A204.1 (cell line): ENCODE data around the gene HIF1A.
"Not testable (repeated sequence)": the region's sequence is repeated elsewhere in the genome, so short reads cannot be mapped to it uniquely, and the experiment has no call there.

Experiments used
- FAIRE-seq: peaks from 2 replicates; lab custom pipeline; 2012; peaks lifted over from hg19 to GRCh38; lab: Jason Lieb, UNC

HIF1A gene

DNA sequence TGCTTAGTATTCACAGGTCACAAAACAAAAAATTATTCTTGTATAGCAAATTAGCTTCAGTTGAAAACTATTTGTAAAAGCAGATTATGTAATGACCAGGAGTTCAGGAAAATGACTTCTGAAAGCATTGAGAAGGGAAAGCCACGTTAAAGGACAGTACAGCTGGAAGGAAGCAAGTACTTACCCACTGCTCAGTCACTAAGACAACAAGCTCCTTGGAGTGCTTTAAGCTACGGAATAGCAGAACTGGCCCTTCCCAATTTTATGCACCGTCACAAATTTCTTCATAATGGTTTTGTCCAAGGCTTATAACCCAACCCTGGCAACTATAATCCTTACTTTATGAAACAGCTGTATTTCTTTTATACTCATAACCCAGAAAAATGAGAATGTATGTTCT, 54.0 kb downstream of the HIF1A start:
- FAIRE-seq = no peak

DNA sequence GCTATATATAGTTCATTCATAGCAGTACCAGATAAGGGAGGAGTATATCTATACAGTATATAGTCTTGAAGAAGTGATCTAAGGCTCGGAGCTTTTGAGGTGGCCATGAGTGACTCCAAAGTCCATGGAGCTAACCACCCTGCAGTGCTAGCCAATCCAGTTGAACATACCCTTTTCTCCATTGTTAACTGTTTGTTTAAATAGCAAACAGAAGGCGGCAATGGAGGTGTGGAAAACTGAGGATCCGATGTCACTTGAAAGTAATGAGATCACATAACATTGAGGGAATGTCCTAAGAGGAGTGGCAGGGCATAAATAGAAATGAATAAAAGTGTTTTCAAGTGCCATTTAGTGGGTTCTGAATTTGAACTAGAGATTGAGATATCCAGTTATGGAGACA, 54.6 kb downstream of the HIF1A start:
- FAIRE-seq = no peak

DNA sequence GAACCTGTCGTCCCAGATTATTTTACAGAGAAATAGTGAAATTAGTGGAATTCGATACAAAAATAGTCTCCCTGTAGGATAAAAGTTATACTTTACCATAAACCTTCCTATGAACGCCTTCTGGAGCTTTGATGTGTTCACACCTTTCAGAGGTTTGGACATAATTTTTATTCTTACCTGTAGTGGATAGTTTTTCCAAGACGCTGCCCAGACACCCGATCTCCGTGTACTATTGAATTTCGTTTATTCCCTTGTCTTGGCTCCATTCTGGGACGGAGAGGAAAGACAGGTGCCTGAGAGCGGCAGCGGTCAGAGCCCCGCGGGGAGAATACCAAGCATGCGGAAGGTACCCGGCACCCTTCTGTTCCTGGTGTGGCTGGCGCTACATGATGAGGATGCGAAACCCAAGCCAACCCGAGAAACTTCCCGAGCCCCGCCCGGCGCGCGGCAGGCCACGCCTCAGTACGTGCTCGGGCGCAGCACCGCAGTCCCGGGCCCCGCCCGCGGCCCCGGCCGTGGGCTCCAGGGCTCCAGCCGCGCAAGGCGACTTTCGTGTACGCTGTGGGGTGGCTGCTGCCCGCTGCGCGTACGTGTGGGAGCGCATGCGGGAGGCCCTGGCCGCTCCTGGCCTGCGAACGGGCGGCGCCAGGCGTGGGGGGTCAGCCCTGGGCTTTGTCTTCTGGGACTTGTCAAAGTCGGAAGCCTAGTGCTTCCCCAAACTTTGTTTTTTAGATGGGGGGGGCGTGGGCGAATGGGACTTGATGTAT, 55.6 kb downstream of the HIF1A start:
- FAIRE-seq = no peak

DNA sequence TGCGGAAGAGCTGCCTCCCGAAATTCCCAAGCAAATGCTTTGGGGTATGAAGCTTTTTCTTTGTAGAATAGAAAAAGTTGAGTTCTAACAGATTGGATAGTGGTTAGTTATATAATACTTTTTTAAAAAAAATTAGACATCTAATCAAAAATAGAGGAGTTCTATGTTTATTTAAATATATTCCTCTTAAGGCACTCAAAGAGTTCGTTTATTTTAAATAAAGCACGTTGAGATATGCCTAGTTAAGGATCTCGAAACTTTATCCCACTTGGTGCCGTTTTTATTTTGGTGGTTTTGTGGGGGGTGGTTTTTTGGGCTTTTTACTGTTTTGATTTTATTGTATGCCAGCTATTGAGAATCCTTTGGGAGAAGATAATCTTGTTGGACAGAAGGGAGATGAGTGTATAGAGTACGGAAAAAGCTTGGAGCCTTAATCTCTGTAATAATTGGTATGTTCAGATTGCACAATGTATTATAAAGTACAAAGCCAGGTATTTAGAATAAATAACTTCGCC, 56.2 kb downstream of the HIF1A start:
- no peak for FAIRE-seq

DNA sequence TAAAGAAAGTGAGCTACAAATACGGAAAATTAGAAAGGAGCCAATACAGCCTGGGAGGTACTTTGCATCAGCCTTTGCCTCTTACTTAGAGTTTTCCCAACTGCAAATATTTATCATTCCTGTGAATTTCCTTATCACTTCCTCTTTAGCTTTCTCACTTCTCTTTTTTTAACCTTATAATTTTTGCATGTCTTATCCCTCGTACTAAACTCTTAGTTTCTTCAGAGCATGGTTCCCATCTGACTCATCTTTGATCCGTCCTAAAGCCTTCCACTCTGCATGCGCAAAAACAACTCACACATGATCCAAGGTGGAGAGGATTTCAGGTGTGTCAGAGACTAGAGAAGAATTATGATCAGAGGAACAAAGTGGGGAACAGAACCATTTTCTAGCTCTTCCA, 57.3 kb downstream of the HIF1A start:
- FAIRE-seq = no peak

DNA sequence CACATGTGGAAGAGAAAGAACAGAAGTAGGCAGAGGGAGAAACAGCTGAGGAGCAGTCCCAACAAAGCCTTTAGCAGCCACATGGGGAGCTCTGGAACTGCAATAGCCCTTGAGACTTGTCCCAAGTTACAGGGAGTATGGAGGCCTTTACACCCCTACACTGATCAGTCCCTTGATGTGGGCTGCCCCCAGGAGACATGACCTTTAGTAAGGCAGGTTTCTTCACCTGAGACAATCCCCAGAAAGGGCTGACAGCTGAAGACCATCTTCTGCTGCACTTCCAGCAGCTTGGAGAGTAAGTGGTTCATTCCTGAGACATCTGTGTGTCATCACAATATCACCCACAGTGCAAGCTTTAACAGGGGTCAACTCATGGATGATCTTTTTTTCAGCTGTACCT, 58.3 kb downstream of the HIF1A start:
- no peak for FAIRE-seq

DNA sequence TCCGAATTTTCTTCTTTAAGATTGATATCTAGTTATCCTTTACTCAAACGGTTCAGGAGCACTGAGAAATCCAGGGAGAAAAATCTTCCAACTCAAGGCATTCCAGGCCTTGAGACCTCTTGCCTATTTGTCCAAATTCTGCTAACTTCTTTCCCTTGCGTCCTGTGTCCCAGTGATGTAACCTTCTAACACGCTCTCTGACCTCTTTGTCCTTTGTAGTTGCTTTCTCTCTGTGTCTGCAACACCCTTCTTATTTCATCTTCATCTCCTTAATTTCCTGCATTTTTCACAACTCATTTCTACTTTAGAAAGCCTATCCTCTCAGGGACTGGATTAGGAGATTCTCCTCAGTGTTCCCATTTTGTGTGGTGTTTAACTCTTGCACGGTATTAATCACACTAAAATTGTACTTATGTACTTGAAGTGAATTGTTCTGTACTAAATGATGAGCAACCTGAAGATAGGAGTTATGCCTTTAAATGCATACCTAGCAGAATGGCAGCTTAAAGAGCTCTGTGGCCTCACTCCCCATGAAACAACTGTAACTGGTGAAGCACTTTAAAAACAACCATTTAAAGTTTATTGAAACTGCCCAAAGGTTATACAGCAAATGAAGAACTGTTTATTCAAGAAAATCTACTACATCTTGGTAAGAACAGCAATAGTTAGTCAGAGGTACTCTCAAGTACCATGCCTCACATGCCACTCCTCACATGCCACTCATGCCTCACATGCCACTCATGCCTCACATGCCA, 59.5 kb downstream of the HIF1A start:
- no peak for FAIRE-seq

DNA sequence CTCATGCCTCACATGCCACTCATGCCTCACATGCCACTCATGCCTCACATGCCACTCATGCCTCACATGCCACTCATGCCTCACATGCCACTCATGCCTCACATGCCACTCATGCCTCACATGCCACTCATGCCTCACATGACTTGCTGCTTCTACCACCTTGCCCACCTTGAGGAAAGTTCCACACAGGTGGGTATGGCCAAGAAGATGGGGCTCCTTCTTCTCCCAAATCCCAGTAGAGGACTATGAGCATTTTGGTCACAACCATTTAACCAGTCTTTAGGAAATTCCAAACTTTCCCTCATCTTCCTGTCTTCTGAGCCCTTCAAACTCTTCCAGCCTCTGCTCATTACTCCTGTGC, 60.0 kb downstream of the HIF1A start:
- FAIRE-seq = not testable (repeated sequence)

DNA sequence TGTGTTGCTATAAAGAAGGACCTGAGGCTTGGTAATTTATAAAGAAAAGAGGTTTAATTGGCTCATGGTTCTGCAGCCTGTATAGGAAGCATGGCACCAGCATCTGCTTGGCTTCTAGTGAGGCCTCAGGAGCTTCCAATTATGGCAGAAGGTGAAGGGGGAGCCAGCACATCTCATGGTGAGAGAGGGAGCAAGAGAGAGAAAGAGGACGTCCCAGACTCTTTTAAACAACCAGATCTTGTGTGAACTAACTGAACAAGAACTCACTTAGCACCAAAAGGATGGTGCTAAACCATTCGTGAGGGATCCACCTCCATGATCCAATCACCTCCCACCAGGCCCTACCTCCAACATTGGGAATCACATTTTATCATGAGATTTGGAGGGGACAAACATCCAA, 60.8 kb downstream of the HIF1A start:
- FAIRE-seq = no peak

DNA sequence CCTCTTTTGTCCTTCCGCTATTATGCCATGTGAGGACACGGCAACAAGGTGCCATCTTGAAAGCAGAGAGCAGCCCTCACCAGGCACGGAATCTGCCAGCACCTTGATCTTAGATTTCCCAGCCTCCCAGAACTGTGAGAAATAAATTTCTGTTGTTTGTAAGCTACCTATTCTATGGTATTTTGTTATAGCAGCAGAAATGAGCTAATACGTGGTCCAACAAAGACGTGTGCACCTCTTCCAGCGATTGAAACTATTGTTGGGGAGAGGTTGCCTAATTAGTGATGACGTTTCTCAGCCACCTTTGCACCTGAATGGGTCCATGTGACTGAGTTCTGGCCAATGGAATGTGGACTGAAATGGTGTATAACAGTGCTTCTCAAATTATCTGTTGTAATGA, 64.6 kb downstream of the HIF1A start:
- FAIRE-seq = no peak

DNA sequence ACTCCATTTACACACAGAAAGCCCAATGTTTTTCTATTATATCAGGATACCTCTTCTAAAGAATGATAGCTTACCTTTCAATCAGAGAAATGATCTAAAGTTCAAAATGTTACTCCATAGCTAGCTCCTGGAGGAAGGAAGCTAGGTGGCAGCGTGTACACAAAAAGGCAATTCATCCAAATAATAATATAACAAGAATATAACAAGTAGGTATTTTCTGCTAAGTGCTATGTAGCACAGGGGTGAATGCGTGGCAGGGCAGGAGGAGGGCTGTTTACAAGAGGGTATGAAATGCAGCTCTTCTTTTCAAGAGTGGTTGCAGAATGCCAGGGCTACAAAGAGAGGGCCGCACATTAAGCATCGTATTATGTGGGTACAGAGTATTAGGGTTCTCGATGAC, 66.2 kb downstream of the HIF1A start:
- no peak for FAIRE-seq

DNA sequence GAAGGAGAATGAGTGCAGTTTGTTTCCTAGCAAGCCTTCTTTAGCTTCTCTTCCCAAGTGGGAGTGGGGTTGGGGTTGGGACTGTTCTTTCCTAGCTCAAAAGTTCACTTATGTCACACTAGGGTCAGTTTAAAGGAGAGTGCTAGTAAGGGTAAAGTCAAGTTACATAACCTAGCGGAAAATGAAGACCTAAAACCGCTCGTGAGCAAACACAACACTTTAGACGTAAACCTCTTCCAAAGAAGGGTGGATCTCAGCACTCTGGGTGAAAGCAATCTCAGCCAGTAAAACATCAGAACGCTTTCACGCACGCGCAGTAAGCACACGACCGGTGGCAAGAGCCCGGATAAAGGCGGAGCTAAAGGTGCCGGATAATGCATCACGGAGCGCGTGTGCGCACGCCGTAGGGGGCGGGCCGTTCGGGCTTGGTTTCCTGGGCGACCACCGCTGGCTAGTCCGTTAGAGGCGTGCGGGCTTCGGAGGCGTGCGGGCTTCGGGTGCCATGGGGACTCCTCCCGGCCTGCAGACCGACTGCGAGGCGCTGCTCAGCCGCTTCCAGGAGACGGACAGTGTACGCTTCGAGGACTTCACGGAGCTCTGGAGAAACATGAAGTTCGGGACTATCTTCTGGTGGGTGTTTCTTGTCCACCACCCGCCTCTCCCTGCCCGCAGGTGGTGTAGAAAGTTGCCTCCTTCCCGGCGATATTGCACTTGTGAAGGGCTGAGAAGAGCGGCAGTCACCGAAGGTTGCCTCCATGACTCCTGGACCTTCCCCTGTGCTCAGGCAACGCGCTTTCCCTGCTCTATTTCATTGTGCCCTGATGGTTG, 66.9 kb downstream of the HIF1A start, which contains the start of gene SNAPC1:
SNAPC1 (plus strand) TSS at position 462 of the 828 bp plus-strand sequence; CDS start at position 503, 41 bp downstream.
- peak; percentile 97 for FAIRE-seq

DNA sequence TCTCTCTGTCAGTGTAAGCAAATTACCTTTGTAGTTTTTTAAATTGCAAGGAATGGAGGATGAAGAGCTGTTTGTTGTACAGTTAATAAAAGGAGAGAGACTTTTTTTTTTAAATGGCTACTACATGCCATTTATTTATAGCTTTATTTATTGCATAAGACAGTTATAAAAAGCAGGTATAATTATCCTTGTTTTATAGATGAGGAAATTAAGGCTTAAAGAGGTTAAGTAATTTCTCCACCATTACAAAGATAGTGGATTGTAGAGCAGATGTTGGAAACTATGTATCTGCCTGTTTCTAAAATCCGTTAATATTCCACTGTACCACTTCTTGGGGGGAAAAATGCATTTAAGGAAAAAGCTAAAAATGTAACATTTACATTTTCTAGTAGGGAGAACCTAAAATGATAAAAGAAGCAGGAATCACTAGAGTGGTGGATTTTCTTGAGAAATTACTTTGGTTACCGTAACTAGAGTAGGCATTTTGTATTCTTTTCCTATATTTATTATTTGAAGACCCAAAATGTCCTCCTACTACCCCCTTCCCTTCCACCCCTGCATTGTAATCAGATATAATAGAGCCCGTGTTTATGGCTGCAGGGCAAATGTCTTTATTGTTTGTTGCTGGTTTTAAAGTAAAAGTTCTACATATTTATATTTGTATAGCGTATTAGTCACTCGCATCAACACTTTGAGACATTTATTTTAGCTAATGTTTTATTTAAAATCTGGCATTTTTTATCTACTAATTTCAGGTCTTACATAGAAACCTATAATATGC, 69.2 kb downstream of the HIF1A start:
- FAIRE-seq = no peak

DNA sequence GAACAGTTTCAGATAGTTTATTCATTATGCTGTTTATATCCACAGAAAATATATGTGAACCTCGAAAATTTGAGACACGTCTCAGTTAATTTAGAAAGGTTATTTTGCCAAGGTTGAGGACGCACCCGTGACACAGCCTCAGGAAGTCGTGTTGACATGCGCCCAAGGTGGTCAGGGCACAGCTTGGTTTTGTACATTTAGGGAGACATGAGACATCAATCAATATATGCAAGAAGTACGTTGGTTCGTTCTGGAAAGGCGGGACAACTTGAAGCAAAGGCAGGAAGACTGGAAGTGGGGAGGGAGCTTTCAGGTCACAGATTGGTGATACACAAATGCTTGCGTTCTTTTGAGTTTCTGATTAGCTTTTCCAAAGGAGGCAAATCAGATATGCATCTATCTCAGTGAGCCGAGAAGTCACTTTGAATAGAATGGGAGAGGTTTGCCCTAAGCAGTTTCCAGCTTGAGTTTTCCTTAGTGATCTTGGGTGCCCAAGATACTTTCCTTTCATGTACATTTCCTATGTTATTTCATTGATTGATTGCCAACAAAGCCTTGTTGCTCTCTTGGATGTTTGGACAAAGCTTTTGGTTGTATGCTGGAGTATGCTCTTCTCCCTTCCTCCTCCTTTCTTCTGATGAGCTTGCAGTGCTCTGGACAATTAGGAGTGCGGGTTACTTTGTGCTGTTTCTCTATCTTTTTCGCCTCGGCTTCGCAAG, 70.1 kb downstream of the HIF1A start:
- no peak for FAIRE-seq

DNA sequence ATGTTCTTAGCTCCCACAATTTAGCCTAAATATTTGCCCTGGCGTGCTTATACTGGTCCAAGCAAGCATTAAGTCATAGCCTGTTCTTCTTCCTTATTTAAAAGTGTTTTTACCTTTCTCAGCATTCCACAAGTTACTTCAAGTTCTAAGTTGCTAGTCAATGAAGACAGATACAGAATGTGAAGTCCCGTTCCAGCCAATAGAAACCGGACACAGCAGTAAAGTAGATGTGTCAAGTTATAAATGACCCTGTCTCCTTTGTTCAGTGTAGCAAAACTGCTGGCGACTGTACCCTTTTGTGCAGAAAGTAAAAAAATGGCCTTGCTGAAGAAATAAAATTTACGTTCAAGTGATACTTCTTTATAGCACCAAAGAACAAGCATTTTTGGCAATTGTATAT, 70.8 kb downstream of the HIF1A start:
- FAIRE-seq = no peak

DNA sequence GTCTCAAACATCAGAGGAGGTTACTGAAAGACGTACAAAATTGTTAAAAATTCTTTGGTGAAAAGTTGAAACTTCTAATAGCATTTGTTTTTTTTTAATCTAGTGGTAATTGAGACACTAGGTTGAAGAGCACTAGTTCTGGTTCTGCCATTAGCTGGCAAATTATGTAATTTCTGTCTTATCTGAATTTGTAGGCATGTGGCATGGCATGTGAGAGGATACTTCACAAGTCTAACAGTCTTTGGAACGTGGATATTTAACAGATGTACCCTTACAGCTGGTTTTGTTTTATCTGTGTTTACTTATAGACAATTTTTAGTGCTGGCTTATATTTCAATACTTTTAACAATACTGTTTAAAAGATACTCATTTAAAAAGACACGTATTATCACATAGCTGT, 72.9 kb downstream of the HIF1A start:
- FAIRE-seq = no peak

DNA sequence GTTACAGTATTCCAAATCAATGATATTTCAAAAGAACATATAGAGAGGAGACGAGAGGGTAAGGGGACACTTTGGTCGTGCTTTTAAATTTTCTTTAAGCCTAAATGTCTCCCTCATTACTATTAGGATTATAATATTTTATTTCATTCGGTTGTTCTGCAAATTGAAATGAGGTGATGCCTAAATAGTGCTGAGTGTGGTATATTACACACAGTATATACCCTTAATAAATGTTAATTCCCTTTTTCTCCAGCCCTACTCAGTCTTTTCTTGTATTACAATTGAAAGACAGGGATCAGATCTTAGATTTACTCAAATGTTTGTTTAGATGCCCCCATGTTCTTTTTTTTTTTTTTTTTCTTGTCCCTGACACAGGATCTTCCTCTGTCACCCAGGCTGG, 74.6 kb downstream of the HIF1A start:
- no peak for FAIRE-seq

DNA sequence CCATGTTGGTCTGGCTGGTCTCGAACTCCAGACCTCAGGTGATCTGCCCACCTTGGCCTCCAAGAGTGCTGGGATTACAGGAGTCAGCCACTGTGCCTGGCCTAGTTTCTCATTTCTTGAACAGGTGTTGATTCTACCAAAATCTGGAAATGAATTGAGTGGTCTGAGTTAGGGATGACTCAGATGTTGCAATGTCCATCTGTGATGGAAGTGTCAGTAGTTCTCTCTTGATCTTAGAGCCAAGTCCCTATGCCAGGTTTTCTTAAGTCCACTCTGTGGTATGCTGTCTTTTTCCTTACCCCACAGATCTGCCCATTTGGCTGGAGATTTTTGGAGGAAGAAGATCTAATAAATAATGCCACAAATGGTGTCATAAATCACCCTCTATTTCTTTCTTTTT, 79.5 kb downstream of the HIF1A start:
- FAIRE-seq = no peak

DNA sequence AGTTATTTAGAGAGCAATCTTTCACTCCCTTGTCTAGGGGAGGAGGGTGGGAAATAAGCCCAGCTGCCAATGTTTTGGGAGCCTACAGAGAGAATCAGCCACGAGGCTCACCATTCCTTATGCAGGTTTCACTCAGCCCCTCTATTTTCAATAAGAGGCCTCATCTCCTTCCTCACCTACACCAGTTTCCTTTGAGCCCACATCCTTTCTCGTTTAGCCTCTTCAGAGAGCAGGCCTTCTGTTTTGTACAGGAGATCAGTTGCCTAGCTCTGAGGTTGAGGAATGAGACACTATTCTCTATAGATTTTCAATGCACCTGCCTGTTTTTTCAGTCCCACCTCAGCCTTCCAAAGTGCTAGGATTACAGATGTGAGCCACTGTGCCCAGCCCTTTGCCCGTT, 84.8 kb downstream of the HIF1A start:
- FAIRE-seq = no peak

DNA sequence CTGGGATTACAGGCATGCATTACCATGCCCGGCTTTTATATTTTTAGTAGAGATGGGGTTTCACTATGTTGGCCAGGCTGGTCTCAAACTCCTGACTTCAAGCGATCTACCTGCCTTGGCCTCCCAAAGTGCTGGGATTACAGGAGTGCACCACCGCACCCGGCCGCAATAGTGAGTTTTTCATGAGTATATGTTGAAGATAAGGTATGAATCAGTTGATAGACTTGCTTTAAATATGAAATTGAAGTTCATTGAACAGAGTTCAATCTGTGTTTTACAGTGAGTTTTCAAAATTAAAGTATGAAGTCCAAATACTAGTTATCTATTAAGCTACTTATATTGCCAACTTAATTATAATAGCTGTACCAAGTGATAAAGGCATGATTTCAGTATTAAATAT, 102.0 kb downstream of the HIF1A start:
- FAIRE-seq = no peak
